T-cell (primary cell): ENCODE measurements around the gene ATPAF1. TPM values are rescaled to one million over a fixed set of nuclear protein-coding genes. Genes with fewer than 3 reads are reported as not detected.

Source experiments
- ATAC-seq, 4 experiments: fragments of 200-7000 bp in 3 of 4; fragments of 150-1000 bp in 1 of 4; cut with Tn5 transposase; replicated peaks in 1 of 4; 1 replicate in 3 of 4; 2 replicates in 1 of 4; pipeline ENCODE4 v1.10.0; 2021; ENCODE audit warnings: moderate library complexity in 3 of 4, mild to moderate bottlenecking in 2 of 4, moderate number of reproducible peaks in 1 of 4
- CTCF ChIA-PET, 2 donors: fragments of 300-600 bp; sonication (Branson Sonifier 250); formaldehyde crosslinking; loops; one replicate each; lab custom pipeline; 2022; ENCODE audit warnings: antibody characterized with exemption in 2 of 2; lab: Charles Lee
- POLR2A ChIA-PET, 2 donors: fragments of 300-600 bp; sonication (Branson Sonifier 250); formaldehyde crosslinking; loops; one replicate each; lab custom pipeline; 2022; ENCODE audit warnings: antibody characterized with exemption in 2 of 2; lab: Charles Lee
- DNase-seq, 35 experiments: peaks; one replicate each; pipeline versions ENCODE4 v3.0.0 to v3.0.0-alpha.2; 2013 to 2023
- H3K27ac ChIP-seq: one replicate; pipeline ENCODE4 v1.5.1; 2013; ENCODE audit warnings: low read length
- H3K27me3 ChIP-seq, 2 experiments: replicated peaks in 1 of 2; 1 replicate in 1 of 2; 2 replicates in 1 of 2; pipeline versions ENCODE4 v1.6.1 to v1.7.0; 2013; ENCODE audit warnings: low read length in 1 of 2, mixed read lengths in 1 of 2; ENCODE audit not compliant: control insufficient read depth in 2 of 2, insufficient read depth in 2 of 2; ENCODE audit errors: extremely low read depth in 1 of 2
- H3K36me3 ChIP-seq, 2 donors: 1 replicate in 1 of 2; 2 replicates in 1 of 2; pipeline versions ENCODE4 v1.6.1 to v1.7.0; 2013; ENCODE audit warnings: low read length in 1 of 2; ENCODE audit not compliant: control insufficient read depth in 2 of 2, insufficient read depth in 1 of 2; ENCODE audit errors: extremely low read depth in 1 of 2
- H3K4me1 ChIP-seq, 2 experiments: 1 replicate in 1 of 2; 2 replicates in 1 of 2; pipeline versions ENCODE4 v1.6.1 to v1.7.0; 2013; ENCODE audit warnings: low read length in 2 of 2, mixed read lengths in 1 of 2; ENCODE audit not compliant: insufficient read depth in 2 of 2, control insufficient read depth in 1 of 2; ENCODE audit errors: extremely low read depth in 1 of 2
- H3K4me3 ChIP-seq, 2 donors: 1 replicate in 1 of 2; 2 replicates in 1 of 2; pipeline versions ENCODE4 v1.5.1 to v1.7.0; 2013; ENCODE audit warnings: mild to moderate bottlenecking in 2 of 2, low read length in 1 of 2, moderate library complexity in 1 of 2; ENCODE audit not compliant: control insufficient read depth in 1 of 2; ENCODE audit errors: extremely low read depth in 1 of 2
- H3K9me3 ChIP-seq: 2 replicates; pipeline ENCODE4 v1.7.0; 2013
- H3K27ac Mint-ChIP-seq, 2 donors: one replicate each; pipeline ENCODE4 v1.8.0; 2020 to 2021; ENCODE audit warnings: mild to moderate bottlenecking in 2 of 2, mixed read lengths in 2 of 2
- H3K27me3 Mint-ChIP-seq, 2 donors: one replicate each; pipeline ENCODE4 v1.8.0; 2021 to 2022; ENCODE audit warnings: mixed read lengths in 2 of 2
- H3K36me3 Mint-ChIP-seq: one replicate; pipeline ENCODE4 v1.8.0; 2021; ENCODE audit warnings: mixed read lengths
- H3K4me1 Mint-ChIP-seq, 3 donors: one replicate each; pipeline ENCODE4 v1.8.0; 2020 to 2022; ENCODE audit warnings: mixed read lengths in 3 of 3, mild to moderate bottlenecking in 1 of 3
- H3K4me3 Mint-ChIP-seq, 3 donors: one replicate each; pipeline ENCODE4 v1.8.0; 2020 to 2022; ENCODE audit warnings: mild to moderate bottlenecking in 3 of 3, mixed read lengths in 3 of 3, moderate library complexity in 3 of 3
- H3K9me3 Mint-ChIP-seq, 3 donors: one replicate each; pipeline ENCODE4 v1.8.0; 2020 to 2022; ENCODE audit warnings: mixed read lengths in 3 of 3
- WGBS: methylation state at CpG from one replicate; pipeline ENCODE4 v1.1.5; 2013; ENCODE audit warnings: missing lambda C conversion rate; ENCODE audit not compliant: insufficient coverage; 5-methylcytosine and 5-hydroxymethylcytosine counted together
- total RNA-seq, 35 experiments: library from RNA in 6 of 35; stranded (reverse) in 6 of 35; fragments of 120-200 nt in 1 of 35; gene quantifications; one replicate each; pipeline versions ENCODE4 v1.2.1 to v1.2.4 and lab custom pipeline; 2013 to 2026

Gene ATPAF1
- total RNA-seq, 5 donors from 2014 or later (not counting 1 experiment from before 2014, with no cell fraction given) = 22.0 to 31.2 (median 26.0) TPM

- no peak overlapping the region for H3K4me3 Mint-ChIP-seq
- H3K9me3 ChIP-seq = no peaks in the 10 kb centered on the region
- H3K4me1 ChIP-seq = no peaks in the 10 kb centered on the region
- ATAC-seq = no peak
- no peaks in the 10 kb centered on the region for H3K4me1 Mint-ChIP-seq
- H3K27ac Mint-ChIP-seq = no peak overlapping the region
- peaks cover 0 to 31% of the 10 kb centered on the region in 2 donors for H3K36me3 ChIP-seq
- CTCF ChIA-PET = no interaction called here
- H3K27me3 ChIP-seq = no peaks in the 10 kb centered on the region
- H3K9me3 Mint-ChIP-seq = no peaks in the 10 kb centered on the region
- H3K27me3 Mint-ChIP-seq = no peaks in the 10 kb centered on the region
- H3K36me3 Mint-ChIP-seq = peaks cover 45% of the 10 kb centered on the region
- no peak overlapping the region for H3K27ac ChIP-seq
- H3K4me3 ChIP-seq = no peak overlapping the region
- no peak for DNase-seq
- POLR2A ChIA-PET = no interaction called here
Measured at GRCh38 chr1:46642115-46642680, 26.0 kb downstream of the ATPAF1 start.

- H3K27me3 Mint-ChIP-seq = no peaks in the 10 kb centered on the region
- peaks cover 45% of the 10 kb centered on the region for H3K36me3 Mint-ChIP-seq
- DNase-seq = no peak
- Histone ChIP-seq H3K27me3 (no peaks in the 10 kb centered on the region), H3K4me3 (no peak overlapping the region), H3K27ac (no peak overlapping the region), H3K9me3 (no peaks in the 10 kb centered on the region), H3K36me3 (peaks cover 0 to 37% of the 10 kb centered on the region in 2 donors), H3K4me1 (no peaks in the 10 kb centered on the region)
- no peak for ATAC-seq
- H3K4me3 Mint-ChIP-seq = no peak overlapping the region
- H3K9me3 Mint-ChIP-seq = no peaks in the 10 kb centered on the region
- no peak overlapping the region for H3K27ac Mint-ChIP-seq
- no CpG with 5 or more reads among the region's 1 CpG for WGBS
- no peaks in the 10 kb centered on the region for H3K4me1 Mint-ChIP-seq
- ChIA-PET POLR2A (no interaction called here), CTCF (no interaction called here)
Measured at GRCh38 chr1:46639547-46639946, 28.6 kb downstream of the ATPAF1 start.

- Mint-ChIP-seq H3K36me3 (peaks cover 52% of the 10 kb centered on the region), H3K4me1 (no peaks in the 10 kb centered on the region), H3K4me3 (no peak overlapping the region), H3K27ac (no peak overlapping the region), H3K27me3 (no peaks in the 10 kb centered on the region), H3K9me3 (no peaks in the 10 kb centered on the region)
- CTCF ChIA-PET = no interaction called here
- no peak overlapping the region for H3K4me3 ChIP-seq
- H3K27ac ChIP-seq = no peak overlapping the region
- H3K27me3 ChIP-seq = no peaks in the 10 kb centered on the region
- no peaks in the 10 kb centered on the region for H3K9me3 ChIP-seq
- ATAC-seq (no peak), DNase-seq (no peak)
- POLR2A ChIA-PET = no interaction called here
- H3K4me1 ChIP-seq = no peaks in the 10 kb centered on the region
- H3K36me3 ChIP-seq = peaks cover 0 to 41% of the 10 kb centered on the region in 2 donors
Measured at GRCh38 chr1:46638921-46639320, 29.2 kb downstream of the ATPAF1 start.

- no peaks in the 10 kb centered on the region for H3K9me3 ChIP-seq
- H3K9me3 Mint-ChIP-seq = no peaks in the 10 kb centered on the region
- H3K36me3 ChIP-seq = peaks cover 0 to 43% of the 10 kb centered on the region in 2 donors
- DNase-seq (no peak), ATAC-seq (no peak)
- no peak overlapping the region for H3K4me3 Mint-ChIP-seq
- no peak overlapping the region for H3K4me3 ChIP-seq
- H3K27ac ChIP-seq = no peak overlapping the region
- H3K27ac Mint-ChIP-seq = no peak overlapping the region
- WGBS = no CpG with 5 or more reads among the region's 2 CpGs
- H3K27me3 ChIP-seq = no peaks in the 10 kb centered on the region
- H3K4me1 ChIP-seq = no peaks in the 10 kb centered on the region
- CTCF ChIA-PET = no interaction called here
- peaks cover 56% of the 10 kb centered on the region for H3K36me3 Mint-ChIP-seq
- H3K27me3 Mint-ChIP-seq = no peaks in the 10 kb centered on the region
- POLR2A ChIA-PET = no interaction called here
- no peaks in the 10 kb centered on the region for H3K4me1 Mint-ChIP-seq
Measured at GRCh38 chr1:46637444-46638083, 30.6 kb downstream of the ATPAF1 start.

- 100% methylated on average over 1 of the region's 2 CpGs for WGBS
- no peak overlapping the region for H3K4me3 ChIP-seq
- no peaks in the 10 kb centered on the region for H3K27me3 ChIP-seq
- no peaks in the 10 kb centered on the region for H3K4me1 Mint-ChIP-seq
- H3K27ac Mint-ChIP-seq = no peak overlapping the region
- peaks cover 0 to 46% of the 10 kb centered on the region in 2 donors for H3K36me3 ChIP-seq
- POLR2A ChIA-PET = interaction anchor here in 1 of 2 donors (0.5 kb wide), 1 partner anchor 253 kb away, joined by 3 read pairs; no protein-coding TSS in a partner anchor
- H3K4me1 ChIP-seq = no peaks in the 10 kb centered on the region
- no peak overlapping the region for H3K27ac ChIP-seq
- H3K9me3 Mint-ChIP-seq = no peaks in the 10 kb centered on the region
- no peak overlapping the region for H3K4me3 Mint-ChIP-seq
- H3K36me3 Mint-ChIP-seq = peaks cover 52% of the 10 kb centered on the region
- H3K27me3 Mint-ChIP-seq = no peaks in the 10 kb centered on the region
- DNase-seq = no peak
- no peak for ATAC-seq
- CTCF ChIA-PET = no interaction called here
- no peaks in the 10 kb centered on the region for H3K9me3 ChIP-seq
Measured at GRCh38 chr1:46635205-46635604, 33.0 kb downstream of the ATPAF1 start.

- no peaks in the 10 kb centered on the region for H3K4me1 ChIP-seq
- Mint-ChIP-seq H3K27me3 (no peaks in the 10 kb centered on the region), H3K9me3 (no peaks in the 10 kb centered on the region), H3K36me3 (peaks cover 36% of the 10 kb centered on the region), H3K4me1 (no peaks in the 10 kb centered on the region), H3K27ac (no peak overlapping the region), H3K4me3 (no peak overlapping the region)
- no peak for DNase-seq
- no peak overlapping the region for H3K4me3 ChIP-seq
- H3K27me3 ChIP-seq = no peaks in the 10 kb centered on the region
- CTCF ChIA-PET = no interaction called here
- ATAC-seq = no peak
- POLR2A ChIA-PET = no interaction called here
- 100% methylated on average over 1 of the region's 2 CpGs for WGBS
- H3K9me3 ChIP-seq = no peaks in the 10 kb centered on the region
- no peak overlapping the region for H3K27ac ChIP-seq
- peaks cover 0 to 37% of the 10 kb centered on the region in 2 donors for H3K36me3 ChIP-seq
Measured at GRCh38 chr1:46630719-46631118, 37.4 kb downstream of the ATPAF1 start.
